Effector memory CD4-positive, alpha-beta T cell (primary cell): ENCODE results near the gene KLC4.

Source experiments
- DNase-seq, 3 donors: peaks; one replicate each; pipeline ENCODE4 v3.0.0-alpha.2; 2020
- H3K27ac ChIP-seq: 2 replicates; pipeline ENCODE4 v1.7.0; 2013; ENCODE audit warnings: mild to moderate bottlenecking, low read length, moderate library complexity; ENCODE audit not compliant: insufficient read depth, poor library complexity, severe bottlenecking
- H3K27me3 ChIP-seq: replicated peaks from 2 replicates; pipeline ENCODE4 v1.7.0; 2013; ENCODE audit warnings: mild to moderate bottlenecking, low read length; ENCODE audit not compliant: insufficient read depth, control insufficient read depth, poor library complexity, severe bottlenecking
- H3K36me3 ChIP-seq: 2 replicates; pipeline ENCODE4 v1.7.0; 2013; ENCODE audit warnings: mild to moderate bottlenecking, low read length, moderate library complexity; ENCODE audit not compliant: control insufficient read depth, insufficient read depth
- H3K4me1 ChIP-seq: 2 replicates; pipeline ENCODE4 v1.7.0; 2013; ENCODE audit warnings: low read length, mild to moderate bottlenecking; ENCODE audit not compliant: control insufficient read depth, insufficient read depth, poor library complexity, severe bottlenecking
- H3K4me3 ChIP-seq: 2 replicates; pipeline ENCODE4 v1.7.0; 2013; ENCODE audit warnings: low read length, low read depth, mild to moderate bottlenecking; ENCODE audit not compliant: insufficient read depth, poor library complexity, severe bottlenecking
- H3K9me3 ChIP-seq: 2 replicates; pipeline ENCODE4 v1.7.0; 2013; ENCODE audit warnings: mild to moderate bottlenecking, low read length, moderate library complexity; ENCODE audit not compliant: control insufficient read depth

Gene KLC4

GRCh38 chr6:43050981-43051380 is 8.4 kb upstream of the KLC4 start:
- H3K36me3 ChIP-seq: peaks cover 30% of the 10 kb centered on the region
- H3K4me1 ChIP-seq: peaks cover 15% of the 10 kb centered on the region
- H3K9me3 ChIP-seq: no peaks in the 10 kb centered on the region
- H3K27ac ChIP-seq: no peak overlapping the region
- H3K27me3 ChIP-seq: no peaks in the 10 kb centered on the region
- H3K4me3 ChIP-seq: no peak overlapping the region
- no peak for DNase-seq

- Histone ChIP-seq H3K36me3 (peaks cover 26% of the 10 kb centered on the region), H3K4me3 (no peak overlapping the region)
- no peak for DNase-seq
Observed at GRCh38 chr6:43052225-43052841, 7.1 kb upstream of the KLC4 start.

GRCh38 chr6:43052842-43053544 is 6.4 kb upstream of the KLC4 start:
- Histone ChIP-seq H3K9me3 (no peaks in the 10 kb centered on the region), H3K36me3 (peaks cover 25% of the 10 kb centered on the region), H3K4me3 (peak overlapping the region; percentile 71), H3K27me3 (no peaks in the 10 kb centered on the region), H3K4me1 (peaks cover 17% of the 10 kb centered on the region), H3K27ac (peak overlapping the region; percentile 79)
- DNase-seq: no peak

More at GRCh38 chr6:43052225-43052841, 7.1 kb upstream of the KLC4 start:
- Histone ChIP-seq H3K4me1 (peaks cover 15% of the 10 kb centered on the region), H3K9me3 (no peaks in the 10 kb centered on the region), H3K27ac (no peak overlapping the region), H3K27me3 (no peaks in the 10 kb centered on the region)

GRCh38 chr6:43053545-43054205 is 5.8 kb upstream of the KLC4 start, which contains the start of gene CUL7:
TSS of gene CUL7 (minus strand) at chr6:43053851. CDS start at chr6:43052788, 1,063 bp downstream.
- peaks cover 23% of the 10 kb centered on the region for H3K36me3 ChIP-seq

GRCh38 chr6:43054206-43054943 is 5.1 kb upstream of the KLC4 start:
- no peak for DNase-seq
- no peaks in the 10 kb centered on the region for H3K9me3 ChIP-seq
- peaks cover 28% of the 10 kb centered on the region for H3K4me1 ChIP-seq
- no peaks in the 10 kb centered on the region for H3K27me3 ChIP-seq
- H3K4me3 ChIP-seq: peak overlapping the region; percentile 71
- H3K36me3 ChIP-seq: peaks cover 18% of the 10 kb centered on the region
- peak overlapping the region; percentile 79 for H3K27ac ChIP-seq

More at GRCh38 chr6:43053545-43054205, 5.8 kb upstream of the KLC4 start, which contains the start of gene CUL7:
- no peaks in the 10 kb centered on the region for H3K9me3 ChIP-seq
- peak within 1 kb of the TSS; percentile 79 for H3K27ac ChIP-seq
- H3K4me1 ChIP-seq: peaks cover 23% of the 10 kb centered on the region
- H3K27me3 ChIP-seq: no peaks in the 10 kb centered on the region
- peak within 1 kb of the TSS; percentile 71 for H3K4me3 ChIP-seq
- peak; percentile 79 to 84 (median 82) for DNase-seq

GRCh38 chr6:43055966-43056365 is 3.5 kb upstream of the KLC4 start:
- peaks cover 12% of the 10 kb centered on the region for H3K36me3 ChIP-seq
- no peak overlapping the region for H3K27ac ChIP-seq
- H3K27me3 ChIP-seq: no peaks in the 10 kb centered on the region
- no peak overlapping the region for H3K4me3 ChIP-seq
- H3K4me1 ChIP-seq: peaks cover 37% of the 10 kb centered on the region
- no peaks in the 10 kb centered on the region for H3K9me3 ChIP-seq
- no peak for DNase-seq

- Histone ChIP-seq H3K27me3 (no peaks in the 10 kb centered on the region), H3K4me1 (peaks cover 26% of the 10 kb centered on the region), H3K9me3 (no peaks in the 10 kb centered on the region), H3K36me3 (peaks cover 17% of the 10 kb centered on the region), H3K4me3 (peak overlapping the region; percentile 97), H3K27ac (peak overlapping the region; percentile 89)
- DNase-seq: no peak
Observed at GRCh38 chr6:43058531-43058930, 900 bp upstream of the KLC4 start.

GRCh38 chr6:43060034-43060754 is 763 bp downstream of the KLC4 start:
- Histone ChIP-seq H3K36me3 (peaks cover 17% of the 10 kb centered on the region), H3K27me3 (no peaks in the 10 kb centered on the region), H3K4me1 (peaks cover 22% of the 10 kb centered on the region), H3K4me3 (peak overlapping the region; percentile 97), H3K27ac (peak overlapping the region; percentile 89), H3K9me3 (no peaks in the 10 kb centered on the region)
- no peak for DNase-seq
